Muscle layer of colon (tissue), 2 donors: ENCODE measurements around the gene ZNF581.

Experiments used
- H3K27ac ChIP-seq: one replicate; pipeline ENCODE4 v1.7.0; 2013; ENCODE audit warnings: low read depth, mild to moderate bottlenecking, low read length, moderate library complexity
- H3K27me3 ChIP-seq, 2 donors: one replicate each; pipeline ENCODE4 v1.7.0; 2013; ENCODE audit warnings: low read length in 2 of 2, mild to moderate bottlenecking in 2 of 2; ENCODE audit not compliant: insufficient read depth in 2 of 2, control insufficient read depth in 1 of 2
- H3K36me3 ChIP-seq: one replicate; pipeline ENCODE4 v1.7.0; 2013; ENCODE audit warnings: mild to moderate bottlenecking, low read length; ENCODE audit not compliant: insufficient read depth
- H3K4me1 ChIP-seq: one replicate; pipeline ENCODE4 v1.7.0; 2013; ENCODE audit warnings: mild to moderate bottlenecking, low read length; ENCODE audit not compliant: insufficient read depth
- H3K4me3 ChIP-seq, 2 donors: one replicate each; pipeline ENCODE4 v1.7.0; 2013; ENCODE audit warnings: low read length in 2 of 2, low read depth in 1 of 2, mild to moderate bottlenecking in 1 of 2, moderate library complexity in 1 of 2
- H3K9ac ChIP-seq: one replicate; pipeline ENCODE4 v1.7.0; 2013; ENCODE audit warnings: low read length
- H3K9me3 ChIP-seq: one replicate; pipeline ENCODE4 v1.7.0; 2013; ENCODE audit warnings: mild to moderate bottlenecking, low read length
- donor health status: abdominal sarcoma.
- donor health status: Adenocarcinoma of cecum.

The ZNF581 gene

GRCh38 chr19:55653651-55654322, 10.3 kb downstream of the ZNF581 start:
- H3K36me3 ChIP-seq = no peaks in the 10 kb centered on the region
- H3K4me3 ChIP-seq = peak overlapping the region; percentile 59 to 70
- peak overlapping the region; percentile 79 for H3K9ac ChIP-seq
- H3K27ac ChIP-seq = peak overlapping the region; percentile 98
- H3K27me3 ChIP-seq = no peaks in the 10 kb centered on the region
- peaks cover 42% of the 10 kb centered on the region for H3K4me1 ChIP-seq
- H3K9me3 ChIP-seq = no peaks in the 10 kb centered on the region

DNA sequence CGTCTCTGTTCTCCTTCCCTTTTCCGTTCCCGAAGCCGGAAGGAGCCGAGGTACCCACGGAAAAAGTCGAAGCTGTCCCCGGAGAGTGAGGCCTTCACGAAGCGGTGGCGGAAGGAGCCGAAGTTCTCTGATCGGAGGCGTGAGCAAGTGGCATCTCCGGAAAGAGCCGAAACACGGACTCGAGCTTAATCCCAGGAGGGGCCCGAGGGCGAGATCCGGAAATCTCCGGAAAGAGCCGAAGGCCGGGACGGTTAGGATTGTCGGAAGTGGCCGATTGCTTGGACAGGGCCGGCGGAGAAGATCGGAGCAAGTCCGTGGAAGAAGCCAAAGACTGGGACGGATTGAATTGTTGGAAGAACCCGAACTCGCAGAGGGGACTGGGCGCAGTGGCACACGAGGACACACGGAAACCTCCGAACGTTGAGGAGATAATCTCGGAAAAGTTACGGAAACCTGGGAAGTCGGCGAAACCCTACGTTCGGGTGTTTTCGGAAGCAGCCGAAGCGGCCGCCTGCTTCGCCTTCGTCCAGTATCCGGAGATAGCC, 10.9 kb downstream of the ZNF581 start:
- Histone ChIP-seq H3K4me1 (peaks cover 39% of the 10 kb centered on the region), H3K9ac (peak overlapping the region; percentile 79), H3K27ac (peak overlapping the region; percentile 98), H3K9me3 (no peaks in the 10 kb centered on the region), H3K27me3 (no peaks in the 10 kb centered on the region), H3K36me3 (peaks cover 3% of the 10 kb centered on the region), H3K4me3 (peak overlapping the region; percentile 59 to 70)

GRCh38 chr19:55654868-55655647, 11.6 kb downstream of the ZNF581 start, which contains the start of gene U2AF2:
TSS of gene U2AF2 (plus strand) at chr19:55655035. CDS start at chr19:55655105, 70 bp downstream.
- Histone ChIP-seq H3K27me3 (no peaks in the 10 kb centered on the region), H3K4me1 (peaks cover 35% of the 10 kb centered on the region), H3K4me3 (peak within 1 kb of the TSS; percentile 95), H3K27ac (peak within 1 kb of the TSS; percentile 98), H3K9ac (peak within 1 kb of the TSS; percentile 82), H3K9me3 (no peaks in the 10 kb centered on the region), H3K36me3 (peaks cover 9% of the 10 kb centered on the region)

DNA sequence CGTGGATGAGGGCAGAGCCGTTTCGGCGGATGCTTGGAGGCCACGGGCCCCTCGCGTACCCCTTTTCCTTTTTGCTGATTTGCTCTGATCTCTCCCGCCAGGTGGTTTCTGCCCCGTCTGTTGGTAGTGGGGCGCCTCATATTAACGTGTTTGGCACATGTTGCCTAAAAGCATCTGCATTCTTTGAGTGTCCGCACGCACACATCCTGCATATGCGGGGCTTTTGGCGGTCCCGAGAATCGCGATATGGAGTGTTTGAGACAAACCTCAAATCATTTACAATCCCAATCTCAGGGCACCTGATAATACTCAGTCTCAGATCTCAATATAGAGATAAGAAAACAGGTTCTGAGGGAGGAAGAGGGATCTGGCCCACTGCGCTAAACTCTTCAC, 12.2 kb downstream of the ZNF581 start:
- Histone ChIP-seq H3K27me3 (no peaks in the 10 kb centered on the region), H3K4me1 (peaks cover 35% of the 10 kb centered on the region), H3K4me3 (peak overlapping the region; percentile 95), H3K36me3 (peaks cover 14% of the 10 kb centered on the region), H3K9me3 (no peaks in the 10 kb centered on the region), H3K9ac (peak overlapping the region; percentile 82), H3K27ac (peak overlapping the region; percentile 88)

- H3K9me3 ChIP-seq = no peaks in the 10 kb centered on the region
- no peak overlapping the region for H3K27ac ChIP-seq
- H3K36me3 ChIP-seq = peaks cover 23% of the 10 kb centered on the region
- no peaks in the 10 kb centered on the region for H3K27me3 ChIP-seq
- peak overlapping the region; percentile 82 for H3K9ac ChIP-seq
- H3K4me1 ChIP-seq = peaks cover 35% of the 10 kb centered on the region
- H3K4me3 ChIP-seq = peak overlapping the region in 1 of 2 donors; percentile 95
Observed at GRCh38 chr19:55656552-55656951, 13.1 kb downstream of the ZNF581 start.

DNA sequence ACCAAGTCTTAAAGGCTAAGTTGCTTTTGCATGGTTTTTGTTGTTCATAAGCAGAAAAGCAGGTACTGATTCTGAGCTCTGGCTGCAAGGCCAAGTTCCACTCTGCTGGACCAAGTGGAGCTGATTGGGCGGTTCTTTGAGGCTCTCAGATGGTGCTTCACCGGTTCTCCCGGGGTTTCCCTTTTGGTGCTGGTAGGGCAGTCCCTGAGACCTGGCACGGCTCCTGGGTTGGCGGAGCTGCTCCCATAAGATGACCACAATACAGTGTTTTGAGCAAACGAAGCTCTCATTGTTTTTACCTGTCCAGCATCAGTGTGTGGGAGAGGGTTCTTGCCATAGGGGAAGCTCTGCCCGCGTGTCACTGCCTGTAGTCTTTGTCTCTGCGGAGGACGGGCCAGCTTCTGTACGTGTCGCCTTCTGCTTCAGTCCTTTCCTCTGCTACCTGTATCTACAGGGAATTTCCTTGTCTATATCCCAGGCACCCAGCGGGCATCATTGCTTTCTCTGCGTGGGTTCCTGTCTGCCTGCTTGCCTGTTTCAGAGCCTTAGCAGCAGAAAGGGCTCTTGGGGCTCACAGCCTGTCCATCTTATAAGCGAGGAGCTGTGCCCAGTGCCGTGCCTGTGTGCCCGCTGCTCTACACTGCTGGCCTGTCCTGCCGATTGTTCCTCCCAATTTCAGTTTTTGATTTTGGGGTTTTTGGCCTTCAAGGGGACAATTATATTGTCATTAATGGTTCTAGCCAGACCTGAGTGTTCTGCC, 13.7 kb downstream of the ZNF581 start:
- no peaks in the 10 kb centered on the region for H3K27me3 ChIP-seq
- no peak overlapping the region for H3K27ac ChIP-seq
- H3K4me3 ChIP-seq = peak overlapping the region; percentile 15 to 95
- H3K9ac ChIP-seq = no peak overlapping the region
- H3K36me3 ChIP-seq = peaks cover 29% of the 10 kb centered on the region
- H3K9me3 ChIP-seq = no peaks in the 10 kb centered on the region
- peaks cover 35% of the 10 kb centered on the region for H3K4me1 ChIP-seq

DNA sequence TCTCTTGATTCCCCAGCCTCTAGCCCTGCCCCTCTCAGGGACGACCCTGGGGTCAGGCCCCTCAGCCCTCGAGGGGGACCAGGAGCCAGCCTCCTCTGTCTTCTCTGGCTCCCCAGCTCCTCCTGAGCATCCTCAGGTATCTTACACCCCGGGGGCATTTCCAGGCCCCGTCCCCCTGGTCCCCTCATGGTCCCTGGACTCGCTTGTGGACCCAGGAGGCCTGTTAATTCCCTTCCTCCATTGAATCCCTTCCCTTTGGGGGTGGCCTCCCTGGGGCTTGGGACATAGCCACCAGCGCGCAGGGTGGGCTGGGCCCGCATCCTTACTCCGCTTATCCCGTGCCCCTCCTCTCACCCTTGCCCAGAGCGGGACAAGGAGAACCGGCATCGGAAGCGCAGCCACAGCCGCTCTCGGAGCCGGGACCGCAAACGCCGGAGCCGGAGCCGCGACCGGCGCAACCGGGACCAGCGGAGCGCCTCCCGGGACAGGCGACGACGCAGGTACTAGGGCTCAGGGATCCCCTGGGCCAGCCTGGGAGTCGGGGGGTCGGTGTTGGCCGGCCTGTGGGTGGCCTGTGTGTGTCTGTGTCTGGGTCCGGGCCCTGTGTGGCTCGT, 15.5 kb downstream of the ZNF581 start:
- Histone ChIP-seq H3K27ac (no peak overlapping the region), H3K4me1 (peaks cover 35% of the 10 kb centered on the region), H3K9ac (no peak overlapping the region), H3K9me3 (no peaks in the 10 kb centered on the region), H3K36me3 (peaks cover 46% of the 10 kb centered on the region), H3K27me3 (no peaks in the 10 kb centered on the region), H3K4me3 (no peak overlapping the region)

- Histone ChIP-seq H3K27me3 (no peaks in the 10 kb centered on the region), H3K9ac (no peak overlapping the region), H3K27ac (no peak overlapping the region), H3K4me1 (peaks cover 35% of the 10 kb centered on the region), H3K36me3 (peaks cover 54% of the 10 kb centered on the region), H3K9me3 (no peaks in the 10 kb centered on the region), H3K4me3 (no peak overlapping the region)
Observed at GRCh38 chr19:55659822-55660221, 16.4 kb downstream of the ZNF581 start.

DNA sequence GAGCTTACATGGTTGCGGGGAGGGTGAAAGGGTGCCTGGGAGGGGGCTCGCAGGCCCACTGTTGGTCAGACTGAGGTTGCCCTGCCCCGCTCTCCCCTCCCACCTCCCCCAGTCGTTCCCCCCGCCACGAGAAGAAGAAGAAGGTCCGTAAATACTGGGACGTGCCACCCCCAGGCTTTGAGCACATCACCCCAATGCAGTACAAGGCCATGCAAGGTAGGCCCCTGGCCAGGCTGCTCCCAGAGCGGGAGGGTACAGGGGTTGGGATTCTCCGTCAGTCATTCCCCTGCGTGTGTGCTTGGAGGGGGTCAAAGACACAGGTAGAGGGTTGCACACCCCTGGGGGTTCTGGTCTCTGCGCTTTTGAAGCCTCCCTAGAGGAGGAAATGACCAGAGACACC, 17.0 kb downstream of the ZNF581 start:
- Histone ChIP-seq H3K9ac (no peak overlapping the region), H3K27ac (no peak overlapping the region), H3K36me3 (peaks cover 56% of the 10 kb centered on the region), H3K4me3 (no peak overlapping the region), H3K4me1 (peaks cover 35% of the 10 kb centered on the region), H3K9me3 (no peaks in the 10 kb centered on the region), H3K27me3 (no peaks in the 10 kb centered on the region)

GRCh38 chr19:55660991-55661390, 17.5 kb downstream of the ZNF581 start:
- H3K9me3 ChIP-seq = no peaks in the 10 kb centered on the region
- H3K9ac ChIP-seq = no peak overlapping the region
- H3K4me1 ChIP-seq = peaks cover 31% of the 10 kb centered on the region
- H3K4me3 ChIP-seq = no peak overlapping the region
- no peaks in the 10 kb centered on the region for H3K27me3 ChIP-seq
- H3K27ac ChIP-seq = no peak overlapping the region
- H3K36me3 ChIP-seq = peaks cover 62% of the 10 kb centered on the region

- H3K27me3 ChIP-seq = no peaks in the 10 kb centered on the region
- H3K4me1 ChIP-seq = peaks cover 23% of the 10 kb centered on the region
- H3K4me3 ChIP-seq = no peak overlapping the region
- no peak overlapping the region for H3K27ac ChIP-seq
- peaks cover 70% of the 10 kb centered on the region for H3K36me3 ChIP-seq
- no peak overlapping the region for H3K9ac ChIP-seq
- H3K9me3 ChIP-seq = no peaks in the 10 kb centered on the region
Observed at GRCh38 chr19:55661826-55662225, 18.4 kb downstream of the ZNF581 start.
